HG03060 (cell line): ENCODE results near the gene DNAJC5.

Source experiments
- ATAC-seq: cut with Tn5 transposase; IDR thresholded peaks from one replicate; pipeline ENCODE4 v1.9.1; 2021; ENCODE audit warnings: low read depth, moderate number of reproducible peaks; ENCODE audit not compliant: unreplicated experiment

The DNAJC5 gene

DNA sequence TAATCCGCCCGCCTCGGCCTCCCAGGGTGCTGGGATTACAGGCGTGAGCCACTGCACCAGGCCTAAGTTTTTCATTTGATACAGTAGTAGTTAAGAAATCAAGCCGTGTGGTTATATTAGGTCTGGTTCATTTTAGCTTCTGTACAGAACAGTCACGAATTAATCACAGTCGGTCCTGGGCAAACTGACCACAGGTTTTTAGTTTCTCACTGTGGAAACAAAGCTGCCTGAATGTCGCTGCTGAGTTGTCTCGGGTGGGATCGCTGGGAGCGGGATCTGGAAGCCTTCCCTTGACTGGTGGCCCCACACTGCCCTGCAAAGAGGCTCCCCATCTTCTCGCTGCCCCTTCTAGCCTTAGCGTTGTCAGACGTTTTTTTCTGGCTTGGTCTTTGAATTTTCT lies 42.7 kb downstream of the DNAJC5 start:
- ATAC-seq, result no peak

DNA sequence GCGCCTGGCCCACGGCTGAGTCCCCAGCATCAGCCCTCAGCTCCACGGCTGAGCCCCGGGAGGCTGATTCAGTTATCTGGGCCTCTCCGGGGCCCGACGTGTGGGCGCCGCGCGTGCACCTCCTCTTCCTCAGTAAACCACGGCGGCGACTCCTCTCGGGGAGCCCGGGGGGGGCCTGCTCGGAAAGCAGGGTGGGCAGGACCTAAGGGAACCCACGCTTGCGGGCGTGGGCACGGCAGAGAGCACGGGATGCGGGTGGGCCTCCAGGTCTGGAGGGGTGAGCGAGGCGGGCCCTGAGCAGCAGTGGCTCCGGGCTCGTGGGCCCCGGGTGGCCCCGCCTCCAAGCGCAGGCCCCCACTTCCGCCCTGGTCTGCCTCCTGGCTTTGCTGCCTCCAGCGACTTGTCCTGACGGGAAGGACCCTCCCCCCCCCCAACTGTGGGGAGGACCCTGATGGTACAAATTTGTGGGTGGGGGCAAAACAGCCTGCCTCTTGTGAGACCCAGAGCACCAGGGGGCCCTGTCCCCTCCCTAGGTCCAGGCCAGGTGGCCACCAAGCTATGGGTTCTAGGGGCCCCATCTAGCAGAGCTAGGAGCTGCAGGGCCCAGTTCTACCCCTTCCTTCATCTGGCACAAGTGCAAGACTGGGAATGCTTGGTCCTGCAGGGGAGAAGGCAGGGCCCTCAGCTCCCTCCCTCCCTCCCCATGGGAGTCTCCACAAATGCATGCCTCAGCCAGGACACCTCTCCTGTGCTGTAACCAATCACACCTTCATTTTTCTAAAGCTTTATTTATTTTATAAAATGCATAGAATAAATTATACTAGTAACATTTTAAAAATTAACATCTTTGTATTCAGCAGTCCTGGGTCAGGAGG lies 44.4 kb downstream of the DNAJC5 start:
- ATAC-seq, result no peak

DNA sequence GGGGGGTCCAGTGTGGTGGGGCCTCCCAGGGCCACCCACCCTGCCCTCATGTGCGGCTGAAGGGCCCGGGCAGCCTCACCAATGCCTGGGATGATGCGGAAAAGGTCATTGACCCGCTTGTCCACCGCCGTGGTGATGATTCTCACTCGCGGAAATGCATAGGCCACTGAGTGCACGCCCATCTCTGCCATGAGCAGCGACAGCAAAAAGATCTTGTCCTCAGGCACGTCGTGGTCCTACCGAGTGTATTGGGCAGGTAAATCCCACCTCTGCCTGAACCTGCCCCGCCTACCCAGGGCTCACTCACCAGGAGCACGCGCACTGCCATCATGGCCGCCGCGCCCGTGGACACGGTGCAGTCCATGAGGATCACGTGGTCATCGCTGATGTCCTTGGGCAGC lies 45.1 kb downstream of the DNAJC5 start:
- ATAC-seq, result no peak

DNA sequence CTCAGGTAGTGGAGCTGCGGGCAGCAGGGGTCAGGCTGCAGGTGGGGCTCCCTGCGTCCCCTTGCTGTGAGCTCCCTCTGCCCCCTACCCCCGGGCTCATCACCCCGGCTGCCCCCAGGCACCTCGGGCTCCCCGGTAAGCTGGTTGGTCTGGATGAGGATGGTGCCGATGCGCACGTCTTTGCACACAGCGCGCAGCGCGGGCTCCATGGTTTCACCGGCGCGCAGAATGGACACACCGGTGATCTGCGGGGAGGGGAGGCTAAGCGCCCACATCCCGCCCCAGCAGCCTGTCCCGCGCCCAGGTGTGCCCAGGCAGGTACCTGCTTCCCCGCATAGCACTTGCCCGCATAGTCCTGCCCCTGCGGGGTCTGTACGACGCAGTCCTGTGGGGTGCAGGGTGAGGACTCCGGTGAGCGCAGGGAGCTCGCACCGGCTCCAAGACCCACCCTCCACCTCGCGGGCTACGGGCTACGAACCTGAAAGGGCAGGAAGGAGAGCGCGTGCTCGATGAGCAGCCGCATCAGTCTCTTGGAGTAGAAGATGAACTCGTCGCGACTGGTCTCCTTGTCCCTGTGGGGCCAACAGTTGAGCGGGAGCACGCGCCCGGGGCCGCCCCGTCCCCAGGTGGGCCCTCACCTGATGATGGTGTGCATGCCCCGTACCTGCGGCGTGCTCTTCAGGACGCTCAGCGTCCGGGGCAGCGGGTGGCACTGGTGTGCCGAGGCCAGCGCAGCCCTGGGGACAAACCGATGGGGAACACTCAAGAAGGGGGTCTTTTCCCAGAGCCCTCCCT lies 45.7 kb downstream of the DNAJC5 start:
- no peak for ATAC-seq

DNA sequence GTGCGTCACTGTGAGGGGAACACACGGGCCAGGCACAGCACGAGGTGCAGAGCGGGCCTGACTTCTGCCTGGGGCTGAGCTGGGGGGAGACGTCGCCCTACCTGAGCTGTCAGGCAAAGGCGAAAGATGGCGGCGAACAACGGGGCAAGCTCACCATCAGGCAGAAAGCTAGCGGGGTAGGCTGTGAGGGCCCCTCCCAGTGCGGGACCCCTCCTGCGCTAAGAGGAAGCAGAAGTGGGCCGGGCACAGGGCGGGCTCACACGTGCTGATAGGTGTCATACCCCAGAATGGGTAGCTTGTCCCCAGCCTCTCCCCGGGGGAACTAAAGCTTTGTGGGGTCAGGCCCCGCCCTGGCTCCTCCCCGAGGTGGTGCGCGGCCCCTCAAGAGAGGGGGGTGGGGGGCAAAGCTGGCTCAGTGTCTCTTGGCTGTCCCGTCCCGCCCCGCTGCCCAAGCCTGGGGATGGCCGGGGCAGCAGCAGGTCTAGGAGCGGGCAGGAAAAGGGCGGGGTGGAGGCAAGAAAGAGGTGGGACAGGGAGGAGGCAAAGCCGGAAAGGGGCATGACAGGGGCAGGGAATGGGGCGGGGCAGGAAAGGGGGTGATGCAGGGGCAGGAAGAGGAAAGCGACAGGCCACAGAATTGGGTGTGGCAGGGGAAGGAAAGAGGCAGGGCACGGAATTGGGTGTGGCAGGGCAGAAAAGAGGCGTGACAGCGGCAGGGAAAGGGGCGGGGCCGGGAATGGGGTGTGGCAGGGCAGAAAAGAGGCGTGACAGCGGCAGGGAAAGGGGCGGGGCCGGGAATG lies 46.6 kb downstream of the DNAJC5 start:
- no peak for ATAC-seq

DNA sequence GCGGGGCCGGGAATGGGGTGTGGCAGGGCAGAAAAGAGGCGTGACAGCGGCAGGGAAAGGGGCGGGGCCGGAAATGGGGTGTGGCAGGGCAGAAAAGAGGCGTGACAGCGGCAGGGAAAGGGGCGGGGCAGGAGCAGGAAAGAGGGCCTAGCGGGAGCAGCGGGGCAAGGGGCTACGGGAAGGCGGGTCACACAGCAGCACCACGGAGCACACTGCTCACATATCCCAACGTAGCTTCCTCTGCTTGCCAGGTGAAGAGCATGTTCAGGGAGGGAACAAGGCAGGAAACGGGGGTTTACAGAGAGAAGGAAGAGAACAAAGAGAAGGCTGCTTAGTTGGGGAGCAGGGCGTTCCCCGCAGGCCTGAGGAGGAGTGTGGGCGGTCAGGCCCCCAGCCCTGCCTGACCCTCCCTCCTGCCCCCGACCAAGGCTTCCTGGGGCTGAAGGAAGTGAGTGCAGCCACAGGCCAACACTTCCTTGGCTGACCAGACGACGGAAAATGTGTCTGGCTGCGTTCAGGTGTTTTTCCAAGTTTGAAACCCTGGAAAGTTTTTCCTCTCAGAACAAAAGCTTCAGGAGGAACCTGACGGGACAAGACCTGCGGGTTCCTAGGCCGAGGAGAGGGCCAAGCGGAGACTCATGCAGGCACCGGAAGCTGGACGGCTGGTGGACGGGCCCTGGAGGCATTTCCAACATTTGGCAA lies 47.5 kb downstream of the DNAJC5 start:
- no peak for ATAC-seq

DNA sequence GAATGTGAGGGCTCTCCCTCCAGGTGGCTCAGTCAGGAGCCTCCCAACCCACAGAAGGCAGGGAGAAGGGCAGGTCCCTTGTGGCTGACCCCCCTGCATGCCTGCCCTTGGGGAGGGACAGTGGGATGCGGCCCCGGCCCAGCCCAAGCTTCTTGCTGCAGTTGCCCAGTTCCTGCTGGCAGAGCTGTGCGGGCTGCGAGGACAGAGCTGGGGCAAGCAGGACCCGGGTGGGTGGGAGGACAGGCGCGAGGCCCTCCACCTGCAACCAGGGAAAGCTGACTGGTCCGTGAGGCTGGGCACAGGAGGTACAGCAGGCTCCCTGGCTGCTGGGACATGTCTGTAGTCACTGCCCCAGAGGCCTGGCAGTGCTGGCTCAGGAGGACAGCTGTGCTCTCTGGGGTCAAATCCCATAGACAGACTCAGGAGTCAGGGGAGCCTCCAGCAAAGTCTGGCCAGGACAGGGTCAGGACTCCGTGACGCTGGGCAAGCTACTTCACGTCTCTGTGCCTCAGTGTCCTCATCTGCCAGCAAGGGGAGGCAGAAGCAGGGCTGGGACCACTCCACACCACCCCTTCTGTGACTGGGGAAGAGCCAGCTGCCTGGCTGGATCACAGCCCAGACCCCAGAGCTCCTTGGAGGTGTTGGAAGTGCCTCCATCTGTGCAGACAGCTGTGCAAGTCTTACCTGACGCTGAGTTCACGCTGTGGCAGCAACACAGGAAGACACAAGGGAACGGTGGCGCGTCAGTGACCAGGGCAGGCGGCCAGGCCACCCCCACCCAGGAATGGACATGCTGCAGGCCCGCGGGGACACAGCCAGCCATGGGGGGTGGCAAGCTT lies 48.3 kb downstream of the DNAJC5 start:
- no peak for ATAC-seq

DNA sequence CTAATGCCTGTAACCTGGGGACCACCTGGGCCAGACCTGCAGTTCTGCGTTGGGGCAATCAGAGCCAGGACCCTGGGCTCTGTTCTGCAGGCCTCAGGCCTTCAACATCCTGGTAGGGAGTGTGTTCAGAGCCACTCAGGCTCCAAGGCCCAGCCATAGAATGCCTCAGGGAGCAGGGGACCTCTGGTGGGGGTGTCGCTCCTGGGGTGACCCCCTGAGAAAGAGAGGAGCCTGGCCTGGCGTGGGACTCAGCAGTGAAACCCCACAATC lies 48.8 kb downstream of the DNAJC5 start:
- ATAC-seq, result no peak

DNA sequence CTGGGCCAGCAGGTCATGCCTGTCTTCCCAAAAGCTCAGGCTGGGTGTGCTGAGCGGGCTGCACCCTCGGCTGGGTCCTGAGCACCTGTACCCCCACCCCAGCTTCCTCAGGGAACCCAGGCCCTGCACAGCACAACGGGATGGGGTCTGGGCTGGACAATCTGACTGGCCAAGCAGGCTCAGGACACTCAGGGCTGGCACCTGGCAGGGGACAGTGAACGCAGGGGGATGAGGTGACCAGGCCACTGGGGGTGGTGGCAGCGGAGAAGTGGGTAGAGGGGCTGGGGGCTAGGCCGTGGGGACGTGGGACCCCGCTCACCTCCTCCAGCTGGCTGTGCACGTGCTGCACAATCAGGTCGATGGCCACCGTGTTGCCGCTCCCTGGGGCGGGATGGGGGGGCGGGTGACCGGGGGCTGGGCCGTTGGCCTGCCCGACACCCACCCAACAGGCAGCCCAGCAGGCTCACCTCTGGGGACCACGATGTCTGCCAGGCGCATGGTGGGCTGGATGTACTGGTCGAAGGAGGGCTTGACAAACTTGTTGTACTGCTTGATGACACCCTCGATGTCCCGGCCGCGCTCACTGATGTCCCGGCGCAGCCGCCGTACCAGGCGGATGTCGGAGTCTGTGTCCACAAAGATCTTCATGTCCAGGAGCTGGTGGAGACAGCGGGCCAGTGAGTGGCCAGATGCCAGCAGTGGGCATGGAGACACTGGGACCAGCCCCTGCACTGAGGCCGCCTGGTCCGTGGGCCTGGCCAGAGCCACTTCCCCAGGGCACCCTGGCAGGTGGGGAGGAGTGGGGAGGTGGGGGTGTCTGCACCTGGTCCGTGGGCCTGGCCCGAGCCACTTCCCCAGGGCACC lies 49.4 kb downstream of the DNAJC5 start:
- ATAC-seq, result no peak

DNA sequence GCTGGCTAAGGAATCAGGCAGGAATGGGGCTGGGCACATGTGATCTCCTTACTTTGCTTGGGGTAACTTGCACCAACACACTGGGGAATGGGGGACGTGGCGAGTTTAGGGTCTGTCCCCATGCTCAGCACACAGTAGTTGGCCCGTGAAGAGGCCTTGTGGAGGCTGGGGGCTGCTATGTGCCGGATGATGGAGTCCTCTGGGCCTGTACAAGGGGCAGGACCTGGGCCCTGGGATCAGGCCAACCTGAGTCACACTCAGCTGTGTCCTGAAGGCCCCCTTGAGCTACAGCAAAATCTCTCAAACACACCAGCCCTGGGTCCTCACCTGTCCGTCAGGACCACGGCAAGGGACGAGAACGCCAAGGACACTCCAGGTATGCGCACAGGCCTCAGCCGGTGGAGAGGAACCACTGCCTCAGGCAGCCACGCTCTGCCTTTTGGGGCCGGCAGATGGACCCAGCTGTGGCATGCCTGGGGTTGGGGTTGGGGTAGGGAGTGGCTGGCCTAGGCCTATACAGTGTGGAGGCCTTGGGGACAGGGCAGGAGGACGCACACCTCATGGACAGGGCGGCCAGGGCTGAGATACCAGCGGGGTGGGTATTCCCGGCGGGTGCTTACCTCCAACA lies 50.2 kb downstream of the DNAJC5 start:
- no peak for ATAC-seq

DNA sequence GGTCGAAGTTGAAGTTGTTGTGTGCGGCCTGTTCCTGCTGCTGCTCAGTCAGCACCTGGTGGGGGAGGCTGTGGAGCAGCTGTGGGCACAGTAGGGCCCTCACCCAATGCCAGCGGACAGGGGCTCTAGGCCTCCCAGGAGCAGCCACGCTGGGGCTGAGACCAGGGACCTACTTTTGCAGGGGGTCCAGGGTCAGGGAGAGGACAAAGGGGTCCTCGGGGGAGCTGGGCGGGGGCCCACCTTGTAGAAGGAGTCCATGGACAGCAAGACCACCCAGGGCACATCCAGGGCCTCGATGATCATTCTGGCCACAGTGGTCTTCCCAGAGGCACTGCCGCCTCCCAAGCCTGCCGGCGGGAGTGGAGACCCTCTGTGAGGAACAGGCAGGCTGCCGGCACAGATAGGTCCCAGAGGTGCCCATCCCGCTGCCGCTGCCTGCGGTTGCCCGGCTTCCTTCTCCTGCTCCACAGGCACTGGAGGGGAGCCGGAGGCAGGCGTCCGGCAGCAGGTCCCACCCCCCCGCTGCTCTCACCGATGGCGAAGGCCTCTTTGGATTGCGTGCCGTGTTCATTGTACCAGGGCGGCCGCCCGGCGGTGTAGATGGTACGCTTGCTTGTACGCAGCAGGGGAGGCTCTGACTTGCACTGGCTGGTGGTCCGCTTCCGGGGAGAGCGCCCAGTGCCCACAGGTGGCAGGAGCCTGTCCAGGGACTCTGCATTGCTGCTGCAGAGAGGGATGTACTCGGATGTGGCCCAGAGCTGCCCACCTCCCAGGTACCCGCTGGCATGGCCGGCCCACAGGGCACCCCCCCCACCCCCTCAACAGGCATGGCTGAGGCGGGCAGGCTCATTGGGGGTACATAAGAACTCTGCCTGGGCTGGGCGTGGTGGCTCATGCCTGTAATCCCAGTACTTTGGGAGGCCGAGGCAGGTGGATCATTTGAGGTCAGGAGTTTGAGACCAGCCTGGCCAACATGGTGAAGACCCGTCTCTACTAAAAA lies 51.3 kb downstream of the DNAJC5 start:
- no peak for ATAC-seq

DNA sequence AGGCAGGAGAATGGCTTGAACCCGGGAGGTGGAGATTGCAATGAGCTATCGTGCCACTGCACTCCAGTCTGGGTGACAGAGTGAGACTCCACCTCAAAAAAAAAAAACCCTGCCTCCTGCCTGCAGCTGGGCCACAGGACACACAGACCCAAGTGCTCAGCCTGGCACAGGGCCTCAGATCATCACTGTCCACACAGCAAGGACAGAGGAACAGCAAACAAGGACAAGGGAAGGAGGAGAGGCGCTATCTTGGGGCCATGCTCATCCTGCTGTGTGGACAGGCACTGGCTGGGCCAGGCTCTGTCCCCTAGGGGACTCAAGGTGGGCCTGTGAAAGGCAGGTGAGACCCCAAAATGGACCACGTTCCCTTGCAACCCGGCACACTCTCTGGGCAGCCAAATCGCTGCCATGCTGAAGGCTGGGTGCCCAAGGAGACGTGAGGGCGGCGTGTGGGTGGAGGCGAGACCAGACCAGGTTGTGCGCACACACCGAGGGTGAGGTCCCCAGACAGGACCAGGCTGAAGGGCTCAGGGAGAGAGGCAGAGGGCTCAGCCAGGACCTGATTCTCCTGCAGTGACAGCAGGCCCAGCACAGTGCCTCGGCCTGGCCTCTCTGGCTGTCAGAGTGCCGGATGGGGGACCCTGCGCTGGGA lies 52.2 kb downstream of the DNAJC5 start:
- ATAC-seq, result no peak

DNA sequence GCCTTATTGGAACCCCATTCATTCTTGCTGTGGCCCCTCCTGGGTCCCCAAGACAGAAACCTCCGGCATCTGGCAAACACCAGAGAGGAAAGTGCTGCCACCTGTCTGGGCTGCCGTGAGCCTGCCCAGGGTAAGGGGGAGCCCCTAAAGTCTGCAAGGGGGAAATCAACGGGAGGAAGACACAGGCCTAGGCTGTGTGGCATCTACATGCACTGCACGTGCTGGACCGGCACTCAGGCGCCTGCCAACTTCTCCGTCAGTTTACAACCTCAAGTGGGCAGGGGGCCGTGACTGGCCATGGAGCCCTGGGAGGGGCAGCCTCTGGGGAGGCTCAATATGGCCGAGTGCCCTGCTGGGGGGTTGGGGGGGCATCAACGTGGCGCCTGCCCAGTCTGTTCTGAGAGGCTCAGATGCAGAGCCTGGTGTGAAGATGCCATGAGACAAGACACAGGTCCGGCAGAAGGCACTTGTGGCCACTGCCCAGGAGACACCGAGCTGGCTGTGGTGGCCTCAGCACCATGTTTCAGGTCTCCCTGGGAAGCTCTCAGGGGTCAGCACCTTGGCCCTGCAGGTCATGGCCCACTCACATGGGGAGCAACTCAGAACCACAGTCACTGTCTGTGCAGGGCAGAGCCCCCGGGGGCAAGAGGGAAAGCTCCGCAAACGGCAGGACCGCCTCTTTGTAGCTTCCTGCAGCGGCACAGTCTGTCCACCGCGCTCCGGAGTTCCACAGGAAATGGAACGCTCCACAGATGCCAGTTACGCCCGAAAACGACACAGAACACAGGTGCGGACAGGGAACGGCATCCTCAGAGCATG lies 52.9 kb downstream of the DNAJC5 start:
- no peak for ATAC-seq

DNA sequence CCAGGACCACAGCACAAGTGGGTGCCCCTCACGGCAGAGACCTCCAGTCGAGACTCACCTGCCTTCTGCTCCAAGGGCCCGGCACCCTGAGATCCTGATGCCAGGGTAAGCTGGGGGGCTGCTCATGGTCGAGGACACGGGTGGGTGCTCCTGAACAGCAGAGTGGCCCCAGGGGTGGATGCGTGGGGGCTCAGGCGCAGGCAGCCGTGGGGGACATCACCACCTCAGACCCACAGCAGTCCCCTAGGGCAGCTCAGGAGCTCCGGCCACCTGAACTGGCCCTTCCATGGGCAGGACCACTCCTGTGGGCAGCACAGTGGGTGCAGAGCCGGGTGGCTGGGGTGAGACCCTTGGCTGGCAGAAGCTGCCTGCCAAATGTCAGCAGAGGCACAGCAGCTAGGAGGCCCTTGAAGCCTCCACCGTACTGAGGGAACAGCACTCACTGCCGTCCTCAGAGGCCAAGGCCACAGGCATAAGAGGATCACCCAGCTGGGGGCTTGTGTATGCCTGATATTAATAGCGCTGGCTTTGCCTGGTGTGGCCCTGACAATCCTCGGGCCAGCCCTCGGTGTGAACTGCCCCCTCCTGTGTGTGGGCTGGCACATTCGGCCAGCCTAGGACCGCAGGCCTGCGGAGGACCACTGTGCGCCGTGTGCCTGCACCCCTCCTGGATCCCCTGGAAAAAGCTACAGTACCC lies 55.9 kb downstream of the DNAJC5 start:
- ATAC-seq, result no peak
